Measurements from ENCODE around the gene SUN3. TPM values are rescaled to one million over a fixed set of nuclear protein-coding genes. Genes with fewer than 3 reads are reported as not detected.
"Not testable (repeated sequence)": the region's sequence is repeated elsewhere in the genome, so short reads cannot be mapped to it uniquely, and the experiment has no call there.

The SUN3 gene
- total RNA-seq, 2 experiments from 2014 or later = not detected

- ATAC-seq (ENCODE audit: low read depth) (no peak), DNase-seq (no peak)
- peaks cover 2% of the 10 kb centered on the region for H3K4me1 Mint-ChIP-seq
- H3K27me3 Mint-ChIP-seq = peaks cover 5% of the 10 kb centered on the region
- H3K9me3 Mint-ChIP-seq = no peaks in the 10 kb centered on the region
- H3K36me3 Mint-ChIP-seq = no peaks in the 10 kb centered on the region
- POLR2A ChIA-PET = no interaction called here
- no peak overlapping the region for H3K27ac Mint-ChIP-seq
- no peak overlapping the region for H3K4me3 Mint-ChIP-seq
Measured at GRCh38 chr7:48011323-48011722, 17.6 kb downstream of the SUN3 start.

GRCh38 chr7:48009954-48010353, 19.0 kb downstream of the SUN3 start:
- POLR2A ChIA-PET = no interaction called here
- Mint-ChIP-seq H3K4me1 (peaks cover 2% of the 10 kb centered on the region), H3K27me3 (no peaks in the 10 kb centered on the region), H3K27ac (no peak overlapping the region), H3K4me3 (no peak overlapping the region), H3K36me3 (no peaks in the 10 kb centered on the region), H3K9me3 (no peaks in the 10 kb centered on the region)
- DNase-seq (no peak), ATAC-seq (ENCODE audit: low read depth) (no peak)

- Mint-ChIP-seq H3K27ac (no peak overlapping the region), H3K4me3 (no peak overlapping the region), H3K9me3 (no peaks in the 10 kb centered on the region), H3K4me1 (peaks cover 2% of the 10 kb centered on the region), H3K36me3 (no peaks in the 10 kb centered on the region), H3K27me3 (peaks cover 4% of the 10 kb centered on the region)
- DNase-seq = no peak
- no peak for ATAC-seq (ENCODE audit: low read depth)
- POLR2A ChIA-PET = no interaction called here
Measured at GRCh38 chr7:48009257-48009656, 19.6 kb downstream of the SUN3 start.

GRCh38 chr7:48006866-48007265, 22.0 kb downstream of the SUN3 start:
- no peak overlapping the region for H3K27ac Mint-ChIP-seq
- ATAC-seq (ENCODE audit: low read depth) (no peak), DNase-seq (no peak)
- H3K27me3 Mint-ChIP-seq = peaks cover 7% of the 10 kb centered on the region
- H3K4me1 Mint-ChIP-seq = peaks cover 2% of the 10 kb centered on the region
- POLR2A ChIA-PET = no interaction called here
- no peaks in the 10 kb centered on the region for H3K36me3 Mint-ChIP-seq
- H3K4me3 Mint-ChIP-seq = no peak overlapping the region
- no peaks in the 10 kb centered on the region for H3K9me3 Mint-ChIP-seq

- Mint-ChIP-seq H3K27ac (no peak overlapping the region), H3K27me3 (peaks cover 7% of the 10 kb centered on the region), H3K9me3 (no peaks in the 10 kb centered on the region), H3K4me3 (no peak overlapping the region), H3K4me1 (no peaks in the 10 kb centered on the region), H3K36me3 (no peaks in the 10 kb centered on the region)
- ATAC-seq (ENCODE audit: low read depth) = no peak
- DNase-seq = no peak
- POLR2A ChIA-PET = no interaction called here
Measured at GRCh38 chr7:48004638-48005037, 24.3 kb downstream of the SUN3 start.

GRCh38 chr7:48004032-48004431, 24.9 kb downstream of the SUN3 start:
- H3K4me1 Mint-ChIP-seq = no peaks in the 10 kb centered on the region
- ATAC-seq (ENCODE audit: low read depth) = no peak
- H3K27ac Mint-ChIP-seq = no peak overlapping the region

GRCh38 chr7:48000164-48000563, 28.7 kb downstream of the SUN3 start:
- H3K4me1 Mint-ChIP-seq; H3K4me3 Mint-ChIP-seq; DNase-seq; POLR2A ChIA-PET; ATAC-seq (ENCODE audit: low read depth); H3K27ac Mint-ChIP-seq; H3K9me3 Mint-ChIP-seq; H3K27me3 Mint-ChIP-seq; H3K36me3 Mint-ChIP-seq: not testable (repeated sequence)

More at GRCh38 chr7:48004032-48004431, 24.9 kb downstream of the SUN3 start:
- peaks cover 7% of the 10 kb centered on the region for H3K27me3 Mint-ChIP-seq
- DNase-seq = no peak
- H3K9me3 Mint-ChIP-seq = no peaks in the 10 kb centered on the region
- POLR2A ChIA-PET = no interaction called here
- no peaks in the 10 kb centered on the region for H3K36me3 Mint-ChIP-seq
- H3K4me3 Mint-ChIP-seq = no peak overlapping the region

GRCh38 chr7:47999413-47999812, 29.5 kb downstream of the SUN3 start:
- ATAC-seq (ENCODE audit: low read depth) = no peak
- Mint-ChIP-seq H3K27ac (no peak overlapping the region), H3K4me3 (no peak overlapping the region), H3K4me1 (peaks cover 5% of the 10 kb centered on the region), H3K27me3 (peaks cover 5% of the 10 kb centered on the region), H3K9me3 (peaks cover 9% of the 10 kb centered on the region), H3K36me3 (peaks cover 7% of the 10 kb centered on the region)
- no peak for DNase-seq
- POLR2A ChIA-PET = no interaction called here

GRCh38 chr7:47992446-47992845, 36.5 kb downstream of the SUN3 start:
- POLR2A ChIA-PET = interaction anchor here (1.3 to 2.9 kb wide), 6 partner anchors 10 to 117 kb away, joined by 6 to 31 read pairs (median 12); partner anchors contain the start of gene UPP1
- Mint-ChIP-seq H3K27me3 (no peaks in the 10 kb centered on the region), H3K27ac (peak overlapping the region; percentile 90), H3K9me3 (peaks cover 9% of the 10 kb centered on the region), H3K4me3 (peak overlapping the region; percentile 84), H3K4me1 (peaks cover 21% of the 10 kb centered on the region), H3K36me3 (peaks cover 7% of the 10 kb centered on the region)
- ATAC-seq (ENCODE audit: low read depth) = no peak
- no peak for DNase-seq

- H3K36me3 Mint-ChIP-seq = peaks cover 7% of the 10 kb centered on the region
- H3K4me1 Mint-ChIP-seq = peaks cover 21% of the 10 kb centered on the region
- ATAC-seq (ENCODE audit: low read depth) = peak; percentile 98
- POLR2A ChIA-PET = interaction anchor here (0.7 to 2.9 kb wide), 8 partner anchors 10 to 118 kb away, joined by 4 to 31 read pairs (median 9); partner anchors contain the start of gene UPP1
- no peaks in the 10 kb centered on the region for H3K27me3 Mint-ChIP-seq
- H3K9me3 Mint-ChIP-seq = peaks cover 9% of the 10 kb centered on the region
- peak overlapping the region; percentile 84 for H3K4me3 Mint-ChIP-seq
- DNase-seq = peak; percentile 87
- H3K27ac Mint-ChIP-seq = peak overlapping the region; percentile 90
Measured at GRCh38 chr7:47991741-47992311, 37.1 kb downstream of the SUN3 start.

- H3K27ac Mint-ChIP-seq = peak overlapping the region; percentile 90
- peaks cover 7% of the 10 kb centered on the region for H3K36me3 Mint-ChIP-seq
- DNase-seq (no peak), ATAC-seq (ENCODE audit: low read depth) (no peak)
- peaks cover 9% of the 10 kb centered on the region for H3K9me3 Mint-ChIP-seq
- H3K4me1 Mint-ChIP-seq = peaks cover 21% of the 10 kb centered on the region
- H3K4me3 Mint-ChIP-seq = peak overlapping the region; percentile 84
- POLR2A ChIA-PET = interaction anchor here (0.7 to 2.9 kb wide), 8 partner anchors 9 to 118 kb away, joined by 4 to 31 read pairs (median 9); partner anchors contain the start of gene UPP1
- H3K27me3 Mint-ChIP-seq = no peaks in the 10 kb centered on the region
Measured at GRCh38 chr7:47991270-47991669, 37.6 kb downstream of the SUN3 start.

GRCh38 chr7:47990592-47990991, 38.3 kb downstream of the SUN3 start:
- peaks cover 9% of the 10 kb centered on the region for H3K9me3 Mint-ChIP-seq
- peak overlapping the region; percentile 73 for H3K27ac Mint-ChIP-seq
- no peak for ATAC-seq (ENCODE audit: low read depth)
- peaks cover 7% of the 10 kb centered on the region for H3K36me3 Mint-ChIP-seq
- DNase-seq = no peak
- no peaks in the 10 kb centered on the region for H3K27me3 Mint-ChIP-seq
- peaks cover 21% of the 10 kb centered on the region for H3K4me1 Mint-ChIP-seq
- POLR2A ChIA-PET = interaction anchor here (1.5 to 2.9 kb wide), 4 partner anchors 9 to 119 kb away, joined by 6 to 31 read pairs (median 12); partner anchors contain the start of gene UPP1
- no peak overlapping the region for H3K4me3 Mint-ChIP-seq

GRCh38 chr7:47989607-47990400, 39.1 kb downstream of the SUN3 start:
- H3K4me1 Mint-ChIP-seq = peaks cover 19% of the 10 kb centered on the region
- H3K4me3 Mint-ChIP-seq; H3K9me3 Mint-ChIP-seq; DNase-seq; H3K36me3 Mint-ChIP-seq; H3K27me3 Mint-ChIP-seq; POLR2A ChIA-PET; ATAC-seq (ENCODE audit: low read depth); H3K27ac Mint-ChIP-seq: not testable (repeated sequence)
